Liver (tissue), 9 donors: ENCODE data around the gene ARL6IP4. TPM values are rescaled to one million over a fixed set of nuclear protein-coding genes. Genes with fewer than 3 reads are reported as not detected.
"Not testable (repeated sequence)": the region's sequence is repeated elsewhere in the genome, so short reads cannot be mapped to it uniquely, and the experiment has no call there.

Experiments
- DNase-seq: peaks from one replicate; pipeline ENCODE4 v3.0.0-alpha.2; 2017; ENCODE audit warnings: low spot score
- H3K27ac ChIP-seq, 2 donors: one replicate each; pipeline ENCODE4 v1.7.0; 2013; ENCODE audit warnings: inconsistent platforms in 2 of 2, low read length in 2 of 2, control low read depth in 1 of 2, low read depth in 1 of 2, mild to moderate bottlenecking in 1 of 2
- H3K27me3 ChIP-seq, 4 donors: one replicate each; pipeline versions ENCODE4 v1.6.1 to v1.7.0; 2013; ENCODE audit warnings: low read length in 3 of 4, inconsistent platforms in 1 of 4, mild to moderate bottlenecking in 1 of 4, moderate library complexity in 1 of 4; ENCODE audit not compliant: control insufficient read depth in 4 of 4, insufficient read depth in 4 of 4
- H3K36me3 ChIP-seq, 4 donors: one replicate each; pipeline versions ENCODE4 v1.6.1 to v1.7.0; 2013; ENCODE audit warnings: low read length in 3 of 4, mild to moderate bottlenecking in 3 of 4, low read depth in 1 of 4, moderate library complexity in 1 of 4; ENCODE audit not compliant: control insufficient read depth in 4 of 4, insufficient read depth in 3 of 4
- H3K4me1 ChIP-seq, 4 donors: one replicate each; pipeline versions ENCODE4 v1.6.1 to v1.7.0; 2013; ENCODE audit warnings: low read length in 3 of 4, mild to moderate bottlenecking in 3 of 4, moderate library complexity in 1 of 4; ENCODE audit not compliant: control insufficient read depth in 4 of 4, insufficient read depth in 4 of 4
- H3K4me3 ChIP-seq, 3 donors: one replicate each; pipeline versions ENCODE4 v1.6.1 to v1.7.0; 2013; ENCODE audit warnings: low read length in 3 of 3, control low read depth in 1 of 3, low read depth in 1 of 3, mild to moderate bottlenecking in 1 of 3
- H3K9ac ChIP-seq, 2 donors: one replicate each; pipeline ENCODE4 v1.7.0; 2013; ENCODE audit warnings: low read length in 2 of 2, mild to moderate bottlenecking in 2 of 2, moderate library complexity in 2 of 2, control low read depth in 1 of 2, low read depth in 1 of 2
- H3K9me3 ChIP-seq, 4 donors: one replicate each; pipeline versions ENCODE4 v1.6.1 to v1.7.0; 2013; ENCODE audit warnings: low read length in 3 of 4; ENCODE audit not compliant: control insufficient read depth in 4 of 4
- ATF3 ChIP-seq: IDR thresholded peaks from 2 replicates; pipeline ENCODE4 v1.6.1; 2016; ENCODE audit warnings: antibody characterized with exemption
- EGR1 ChIP-seq, 2 donors: IDR thresholded peaks; 2 replicates each; pipeline ENCODE4 v1.6.1; 2016 to 2018; ENCODE audit warnings: antibody characterized with exemption in 2 of 2, low read depth in 2 of 2
- FOXA1 ChIP-seq: IDR thresholded peaks from 2 replicates; pipeline ENCODE4 v1.6.1; 2016; ENCODE audit warnings: antibody characterized with exemption
- FOXA2 ChIP-seq: IDR thresholded peaks from 2 replicates; pipeline ENCODE4 v1.6.1; 2016; ENCODE audit warnings: antibody characterized with exemption
- HNF4A ChIP-seq, 2 donors: conservative IDR thresholded peaks; 2 replicates each; pipeline ENCODE4 v1.6.1; 2016; ENCODE audit warnings: antibody characterized with exemption in 2 of 2, mild to moderate bottlenecking in 2 of 2
- MAX ChIP-seq: IDR thresholded peaks from 2 replicates; pipeline ENCODE4 v1.6.1; 2016; ENCODE audit warnings: antibody characterized with exemption
- REST ChIP-seq: IDR thresholded peaks from 2 replicates; pipeline ENCODE4 v1.6.1; 2016; ENCODE audit warnings: antibody characterized with exemption, mild to moderate bottlenecking
- RXRA ChIP-seq, 2 donors: IDR thresholded peaks; 2 replicates each; pipeline ENCODE4 v1.6.1; 2017 to 2018; ENCODE audit warnings: antibody characterized with exemption in 2 of 2, mild to moderate bottlenecking in 1 of 2
- YY1 ChIP-seq: IDR thresholded peaks from 2 replicates; pipeline ENCODE4 v1.6.1; 2016; ENCODE audit warnings: antibody characterized with exemption, mild to moderate bottlenecking
- ZBTB33 ChIP-seq: IDR thresholded peaks from 2 replicates; pipeline ENCODE4 v1.6.1; 2016; ENCODE audit warnings: antibody characterized with exemption
- WGBS: extraction: QIAGEN DNeasy Blood & Tissue Kit; methylation state at CpG from one replicate; pipeline ENCODE4 v1.1.7; 2013; 5-methylcytosine and 5-hydroxymethylcytosine counted together
- polyA plus RNA-seq, 2 donors: library from polyadenylated mRNA; stranded (reverse) in 1 of 2; unstranded in 1 of 2; fragments of 200-250 nt in 1 of 2; fragments of >200 nt in 1 of 2; fragmentation: Nextera tagmentation in 1 of 2; extraction: Ambion mirVana in 1 of 2; gene quantifications; one replicate each; pipeline versions ENCODE4 v1.2.1 to v1.2.3, GENCODE V29; 2013 to 2015
- total RNA-seq, 2 donors: library from RNA; depleted of rRNA; stranded (reverse); fragments of >200 nt; gene quantifications; one replicate each; pipeline ENCODE4 v1.2.3, GENCODE V29; 2014
- donor health status: healthy.
- donor health status: healthy.
- donor health status: healthy.
- donor health status: healthy.
- donor health status: healthy.

Gene ARL6IP4
- total and polyA plus RNA-seq, 4 donors, result 59.2 to 187 (median 121) TPM

GRCh38 chr12:123013185-123014095 lies 33.0 kb downstream of the ARL6IP4 start:
- WGBS, result 98% methylated on average over 19 of the region's 19 CpGs
- no peaks in the 10 kb centered on the region for H3K9me3 ChIP-seq
- no peak overlapping the region for H3K27ac ChIP-seq
- H3K4me3 ChIP-seq, result no peak overlapping the region
- TF ChIP-seq EGR1 (IDR thresholded peaks at IDR 0.05; ENCODE audit: low read depth in 2 of 2), result no peak
- no peak for TF ChIP-seq HNF4A (conservative IDR thresholded peaks at IDR 0.05)
- TF ChIP-seq ZBTB33, result no peak
- no peak for TF ChIP-seq FOXA2
- TF ChIP-seq YY1, result no peak
- no peak for TF ChIP-seq MAX
- TF ChIP-seq REST, result no peak
- TF ChIP-seq ATF3, result no peak
- TF ChIP-seq FOXA1, result no peak
- peaks cover 0 to 3% (median under 1%) of the 10 kb centered on the region in 4 donors for H3K4me1 ChIP-seq
- H3K27me3 ChIP-seq, result no peaks in the 10 kb centered on the region
- peaks cover 0 to 32% (median 9%) of the 10 kb centered on the region in 4 donors for H3K36me3 ChIP-seq
- no peak overlapping the region for H3K9ac ChIP-seq
- no peak for DNase-seq

GRCh38 chr12:123014473-123014872 lies 34.0 kb downstream of the ARL6IP4 start:
- H3K9me3 ChIP-seq, H3K27me3 ChIP-seq, H3K4me3 ChIP-seq, H3K27ac ChIP-seq, H3K9ac ChIP-seq, DNase-seq, H3K4me1 ChIP-seq: not testable (repeated sequence)
- 44% methylated on average over 4 of the region's 4 CpGs for WGBS
- H3K36me3 ChIP-seq, result peaks cover 0 to 22% (median under 1%) of the 10 kb centered on the region in 4 donors
- TF ChIP-seq RXRA (IDR thresholded peaks at IDR 0.05) (peak in 1 of 2 donors; percentile 57), HNF4A (conservative IDR thresholded peaks at IDR 0.05) (peak in 1 of 2 donors; percentile 58)
